HK-2 (cell line): ENCODE results near the gene REG4.
"Not testable (repeated sequence)": the region's sequence is repeated elsewhere in the genome, so short reads cannot be mapped to it uniquely, and the experiment has no call there.

Source experiments
- DNase-seq: peaks from one replicate; pipeline ENCODE4 v3.0.0-alpha.2; 2018; ENCODE audit not compliant: unreplicated experiment

REG4 gene

GRCh38 chr1:119806489-119806888, 4.8 kb downstream of the REG4 start:
- no peak for DNase-seq

GRCh38 chr1:119805746-119806145, 5.5 kb downstream of the REG4 start:
- no peak for DNase-seq

- DNase-seq, result no peak
Measured at GRCh38 chr1:119805247-119805646, 6.0 kb downstream of the REG4 start.

DNA sequence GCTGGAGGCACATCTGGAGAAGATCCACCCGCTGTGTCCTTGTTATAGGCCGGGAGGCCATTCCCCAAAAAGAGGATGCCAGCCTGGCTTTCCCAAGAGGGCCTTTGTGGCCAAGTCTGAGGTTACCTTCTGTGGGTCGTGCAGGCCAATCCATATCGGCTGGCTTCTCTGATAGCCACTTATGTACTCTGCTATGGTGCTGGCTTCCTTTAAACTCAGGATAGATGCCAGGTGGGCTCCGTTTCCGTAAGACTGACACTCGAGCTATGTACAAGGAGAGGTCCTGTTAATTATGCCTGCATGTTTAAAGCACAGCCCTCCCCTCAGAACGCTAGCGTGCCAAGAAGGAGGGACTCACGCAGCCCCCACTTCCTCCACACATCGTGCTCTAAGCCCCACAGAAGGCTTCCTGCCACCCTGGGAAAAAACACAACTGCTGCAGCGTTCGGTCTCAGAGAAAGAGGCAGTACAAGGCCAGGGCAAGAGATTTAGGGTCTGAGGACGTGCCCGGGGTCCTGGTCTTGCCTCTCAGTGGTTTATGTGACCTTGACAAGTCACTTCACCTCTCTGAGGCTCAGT, 11.6 kb downstream of the REG4 start:
- DNase-seq, result no peak

DNA sequence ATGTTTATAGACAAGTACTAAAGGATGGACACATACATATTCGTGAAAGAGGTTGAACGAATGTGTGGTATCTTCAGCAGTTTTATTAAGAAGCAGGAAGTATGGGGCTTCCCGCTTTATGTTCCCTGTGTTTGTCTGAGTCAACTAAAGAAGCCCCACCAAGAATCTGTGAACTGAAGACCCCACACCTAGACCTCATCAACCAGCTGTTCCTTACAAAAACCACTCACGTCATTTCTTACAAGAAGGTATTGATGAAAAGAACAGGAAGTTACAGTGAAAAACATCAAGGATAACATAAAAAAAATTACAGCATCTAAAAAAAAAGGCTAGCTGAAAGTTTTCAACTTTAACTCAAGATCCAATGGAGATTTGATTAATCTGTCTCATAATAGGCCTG, 12.3 kb downstream of the REG4 start:
- no peak for DNase-seq

DNA sequence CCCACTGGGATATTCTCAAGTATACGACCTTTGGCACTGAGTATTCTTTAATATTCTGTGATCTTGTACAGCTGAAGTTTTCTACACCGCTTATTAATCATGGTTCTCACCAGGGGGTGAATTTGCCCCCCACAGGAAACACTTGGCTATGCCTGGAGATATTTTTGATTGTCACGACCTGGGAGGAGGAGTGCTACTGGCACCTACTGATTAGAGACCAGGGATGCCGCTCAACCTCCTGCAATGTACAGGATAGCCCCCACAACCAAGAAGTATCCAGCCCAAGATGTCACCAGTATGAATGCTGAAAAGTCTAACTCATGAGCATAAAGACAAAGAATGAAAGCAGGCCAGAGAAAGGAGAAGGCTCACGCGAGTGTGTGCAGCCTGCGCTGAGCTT, 13.7 kb downstream of the REG4 start:
- DNase-seq, result no peak

GRCh38 chr1:119797162-119797561, 14.1 kb downstream of the REG4 start:
- DNase-seq, result no peak

DNA sequence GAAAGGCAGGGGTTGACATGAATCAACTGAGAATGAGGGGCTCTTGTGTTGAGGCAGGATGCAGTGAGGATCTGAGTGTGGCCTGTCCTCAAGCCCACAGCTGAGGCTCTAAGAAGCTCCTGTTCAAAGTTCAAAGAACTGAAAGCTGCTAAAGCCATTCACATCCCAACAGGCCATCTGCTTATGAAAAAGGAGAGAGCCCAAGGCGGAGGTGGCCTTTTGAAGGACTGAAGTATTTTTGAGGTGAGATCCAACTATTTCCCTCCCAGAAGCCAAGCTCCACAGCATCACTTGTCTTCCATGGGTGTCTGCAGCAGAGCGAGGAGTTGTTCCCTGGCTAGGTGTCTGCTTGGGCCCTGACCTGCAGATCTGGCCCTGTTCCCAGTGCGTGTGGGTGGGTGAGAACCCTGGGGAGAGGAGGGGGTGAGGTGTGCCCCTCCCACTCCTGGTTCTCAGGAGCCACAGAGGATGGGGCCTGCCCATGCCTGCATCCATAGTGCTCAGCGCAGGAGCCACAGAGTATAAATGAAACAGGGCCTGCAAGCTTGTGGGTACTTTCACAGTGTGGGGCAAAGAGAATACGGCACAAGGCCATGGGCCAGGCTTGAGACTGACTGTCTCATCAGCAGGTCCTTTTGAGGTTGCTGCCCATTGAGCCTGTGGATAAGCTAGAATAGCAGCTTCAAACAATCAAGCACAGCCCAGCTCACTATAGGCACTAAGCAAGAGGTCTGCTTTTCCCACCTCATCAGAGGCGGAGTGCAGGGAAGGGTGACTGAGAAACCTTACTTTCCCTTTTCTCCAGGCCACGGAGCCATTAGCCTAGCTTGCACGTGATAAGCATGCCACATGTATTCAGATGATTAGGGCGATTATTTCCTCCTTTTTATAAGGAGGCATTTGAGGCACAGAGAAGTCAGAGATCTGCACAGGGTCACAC, 15.7 kb downstream of the REG4 start:
- no peak for DNase-seq

- no peak for DNase-seq
Measured at GRCh38 chr1:119794876-119795240, 16.4 kb downstream of the REG4 start.

DNA sequence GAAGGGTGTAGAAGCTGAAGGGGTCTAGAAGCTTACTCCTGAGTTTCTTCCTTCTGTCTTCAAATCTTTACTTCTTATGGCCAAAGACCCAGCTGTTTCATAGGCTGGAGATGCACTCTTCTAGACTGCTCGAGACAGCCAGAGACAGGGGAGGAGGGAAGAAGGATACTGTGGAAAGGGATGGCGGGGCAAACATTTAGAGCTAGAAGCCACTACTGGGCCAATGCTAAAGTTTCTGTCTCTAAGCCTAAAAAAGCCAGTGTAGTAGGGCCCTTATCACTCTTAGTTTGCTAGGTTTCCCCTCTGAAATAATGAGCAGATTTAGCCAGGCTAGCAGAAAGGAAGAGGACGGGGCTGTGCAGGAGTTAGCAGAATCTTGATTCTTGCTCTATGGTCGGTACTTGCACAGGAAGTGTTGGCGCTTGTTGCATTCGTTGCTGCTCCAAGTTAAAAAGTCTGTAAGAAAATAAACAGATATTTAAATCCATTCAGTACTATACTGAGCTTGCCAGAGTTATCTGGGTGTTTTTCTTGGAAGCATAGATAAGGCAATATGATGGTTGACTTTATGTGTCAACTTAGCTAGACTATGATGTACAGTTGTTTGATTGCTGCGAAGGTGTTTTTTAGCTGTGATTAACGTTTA, 16.9 kb downstream of the REG4 start:
- DNase-seq, result no peak

- no peak for DNase-seq
Measured at GRCh38 chr1:119791377-119791776, 19.9 kb downstream of the REG4 start.

DNA sequence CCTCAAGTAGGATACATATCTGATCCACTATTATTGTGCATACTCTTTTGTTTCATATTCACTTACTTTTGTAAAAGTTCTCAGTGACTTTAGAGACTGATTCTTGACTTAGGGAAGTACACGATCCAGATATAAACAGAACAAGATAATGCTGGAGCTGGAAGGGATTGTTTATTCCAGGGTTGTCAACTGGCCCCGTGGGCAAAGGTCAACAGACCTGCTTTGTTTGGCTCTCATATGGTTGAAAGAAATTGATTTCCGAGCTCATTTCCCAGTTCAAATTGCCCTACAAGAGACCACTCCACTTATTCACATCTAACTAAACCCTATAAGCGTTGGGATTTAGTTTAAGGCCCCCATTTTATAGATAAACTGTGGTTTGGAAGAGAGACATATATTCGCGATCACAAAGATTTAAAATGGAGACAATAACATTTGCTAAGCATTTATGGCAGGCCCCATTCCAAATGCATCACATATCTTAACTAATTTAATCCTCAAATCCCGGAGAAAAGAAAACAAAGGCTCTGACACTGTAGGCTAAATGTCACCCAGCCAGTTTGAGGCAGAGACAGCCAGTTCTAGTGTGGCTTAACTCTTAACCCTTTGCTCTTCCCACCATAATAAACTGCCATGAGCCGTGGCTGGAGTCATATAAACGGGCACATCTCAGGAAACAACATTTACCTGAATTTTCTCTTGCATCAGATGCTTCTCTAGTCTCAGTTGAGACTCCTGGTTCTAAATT, 20.6 kb downstream of the REG4 start:
- no peak for DNase-seq

DNA sequence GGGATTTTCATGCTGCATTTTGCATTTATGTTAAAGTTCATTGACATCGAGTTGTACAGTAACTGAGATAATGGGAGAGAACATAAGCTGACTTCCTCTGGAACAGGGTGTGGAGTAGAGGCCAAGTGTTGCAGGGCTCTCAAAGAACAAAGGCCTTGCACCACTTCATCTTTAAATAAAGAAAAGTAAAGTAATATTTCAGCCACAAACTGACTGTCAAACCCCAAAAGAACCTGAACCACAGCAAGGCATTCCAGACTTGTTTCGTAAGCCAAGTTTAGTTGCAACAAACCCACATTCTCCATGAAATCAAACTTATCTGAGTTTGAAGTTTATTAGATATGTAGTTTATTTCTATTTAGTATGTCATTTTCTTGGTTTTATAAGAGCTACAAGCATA, 23.5 kb downstream of the REG4 start:
- DNase-seq, result no peak

DNA sequence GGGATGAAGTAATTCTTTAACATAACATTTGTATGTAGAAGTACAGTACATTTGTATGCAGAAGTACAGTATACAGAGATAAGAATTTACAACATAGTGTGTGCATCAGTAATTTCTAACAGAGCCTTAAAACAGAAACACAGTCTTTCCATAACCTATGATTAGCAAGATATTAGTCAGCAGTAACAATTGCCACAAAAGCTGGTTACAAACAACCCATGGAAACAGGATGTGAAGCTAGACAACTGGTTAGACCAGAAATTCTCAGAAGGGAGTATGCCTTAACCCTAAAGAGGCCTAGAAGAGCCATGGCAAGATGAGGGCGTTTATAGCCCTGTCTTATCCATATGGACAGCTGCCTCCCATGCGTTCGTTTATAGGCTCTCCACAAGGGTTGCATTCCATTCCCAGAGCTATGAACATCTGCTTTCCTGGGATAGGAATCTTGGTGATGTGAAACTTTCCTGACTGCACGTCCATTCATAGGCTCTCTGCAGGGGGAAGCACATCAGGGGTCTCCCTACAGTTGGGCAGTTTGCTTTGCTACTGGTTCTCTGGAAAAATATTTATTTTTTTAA, 24.7 kb downstream of the REG4 start:
- DNase-seq, result not testable (repeated sequence)

GRCh38 chr1:119786046-119786445, 25.2 kb downstream of the REG4 start:
- not testable (repeated sequence) for DNase-seq

GRCh38 chr1:119784191-119784781, 27.0 kb downstream of the REG4 start:
- DNase-seq, result no peak

- DNase-seq, result no peak
Measured at GRCh38 chr1:119783354-119784185, 27.7 kb downstream of the REG4 start.

GRCh38 chr1:119782631-119783325, 28.5 kb downstream of the REG4 start:
- no peak for DNase-seq

- no peak for DNase-seq
Measured at GRCh38 chr1:119781434-119782210, 29.6 kb downstream of the REG4 start.
